GM19328 (cell line): ENCODE results near the gene ELSPBP1.
"Not testable (repeated sequence)": the region's sequence is repeated elsewhere in the genome, so short reads cannot be mapped to it uniquely, and the experiment has no call there.

Experiments used
- ATAC-seq: cut with Tn5 transposase; IDR thresholded peaks from one replicate; pipeline ENCODE4 v1.9.1; 2021; ENCODE audit warnings: mild to moderate bottlenecking, moderate library complexity; ENCODE audit not compliant: unreplicated experiment

The ELSPBP1 gene

GRCh38 chr19:47994209-47994802 is at the start of gene ELSPBP1:
ELSPBP1 (plus strand) TSS chr19:47994632; CDS start chr19:48008668, 14,036 bp downstream.
- ATAC-seq = no peak

- ATAC-seq = not testable (repeated sequence)
Measured at GRCh38 chr19:47949852-47950521, 44.4 kb upstream of the ELSPBP1 start.

- ATAC-seq = not testable (repeated sequence)
Measured at GRCh38 chr19:47952132-47952531, 42.3 kb upstream of the ELSPBP1 start.

GRCh38 chr19:47955936-47956335 is 38.5 kb upstream of the ELSPBP1 start:
- not testable (repeated sequence) for ATAC-seq

DNA sequence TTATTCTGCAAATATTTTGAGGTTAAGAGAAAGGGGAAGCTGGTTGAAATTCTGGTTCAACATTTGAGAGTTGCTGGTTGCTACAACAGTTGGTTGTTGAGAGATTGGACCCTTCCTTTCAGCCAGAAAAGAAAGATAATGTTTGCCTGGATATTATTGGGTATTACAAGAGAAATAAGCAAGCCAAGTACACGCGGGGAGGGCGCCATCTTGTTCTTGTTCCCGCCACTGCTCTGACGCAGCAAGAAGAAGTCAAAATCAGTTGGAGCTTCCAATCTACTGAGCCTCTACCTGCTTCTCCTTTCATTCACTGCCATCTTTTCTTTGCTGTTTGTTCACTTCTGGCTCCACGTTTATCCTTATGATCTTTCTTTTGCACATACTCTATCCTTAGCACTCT is 20.9 kb upstream of the ELSPBP1 start:
- ATAC-seq = no peak

DNA sequence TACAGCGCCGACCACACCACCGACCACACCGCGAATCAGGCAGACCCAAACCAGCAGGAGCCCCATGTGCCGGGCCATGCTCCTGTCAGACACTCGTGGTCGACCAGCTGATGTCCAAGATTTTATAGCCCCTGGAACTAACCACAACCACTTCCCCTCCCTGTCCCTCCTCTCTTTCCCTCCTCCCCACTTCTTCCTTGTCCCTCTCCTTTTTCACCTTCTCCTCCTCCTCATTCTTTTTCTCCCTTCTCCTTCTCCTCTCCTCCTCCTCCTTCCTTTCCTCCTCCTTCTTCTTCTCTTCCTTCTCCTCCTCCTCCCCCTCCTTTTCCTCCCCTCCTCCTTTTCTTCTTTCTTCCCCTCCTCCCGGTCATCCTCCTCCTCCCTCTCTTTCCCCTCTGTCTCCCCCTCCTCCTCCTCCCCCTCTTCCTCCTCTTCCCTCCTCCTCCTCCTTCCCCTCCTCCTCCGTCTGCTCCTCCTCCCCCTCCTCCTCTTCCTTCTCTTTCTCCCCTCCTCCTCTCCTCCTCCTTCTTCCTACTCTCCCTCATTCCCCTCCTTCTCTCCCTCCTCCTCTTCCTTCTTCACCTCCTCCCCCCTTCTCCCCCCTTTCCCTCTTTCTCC is 3.1 kb upstream of the ELSPBP1 start:
- ATAC-seq = no peak

DNA sequence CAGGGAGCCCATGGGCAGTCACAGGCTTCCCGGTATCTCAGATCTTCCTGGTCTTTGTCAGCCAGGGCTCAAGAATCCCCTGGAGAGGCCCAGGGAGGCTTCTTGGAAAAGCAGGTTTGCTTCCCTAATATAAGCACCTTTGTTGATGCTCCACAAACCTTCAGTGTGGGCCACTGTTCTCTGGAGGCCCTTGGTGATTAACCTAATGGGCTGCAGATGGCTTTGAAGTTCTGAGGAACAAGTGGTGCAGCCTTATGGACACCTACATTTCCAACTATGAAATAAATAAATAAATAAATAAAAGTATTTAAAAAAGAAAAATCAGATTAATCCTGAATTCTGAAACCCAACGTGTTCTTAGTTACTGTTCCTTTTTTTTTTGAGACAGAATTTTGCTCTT is 2.4 kb upstream of the ELSPBP1 start, which contains the start of gene BSPH1:
BSPH1 (minus strand) TSS at position 101 of the 400 bp plus-strand sequence; CDS start at position 12, 89 bp downstream.
- no peak for ATAC-seq

- no peak for ATAC-seq
Measured at GRCh38 chr19:47996230-47996727, 1.8 kb downstream of the ELSPBP1 start.

DNA sequence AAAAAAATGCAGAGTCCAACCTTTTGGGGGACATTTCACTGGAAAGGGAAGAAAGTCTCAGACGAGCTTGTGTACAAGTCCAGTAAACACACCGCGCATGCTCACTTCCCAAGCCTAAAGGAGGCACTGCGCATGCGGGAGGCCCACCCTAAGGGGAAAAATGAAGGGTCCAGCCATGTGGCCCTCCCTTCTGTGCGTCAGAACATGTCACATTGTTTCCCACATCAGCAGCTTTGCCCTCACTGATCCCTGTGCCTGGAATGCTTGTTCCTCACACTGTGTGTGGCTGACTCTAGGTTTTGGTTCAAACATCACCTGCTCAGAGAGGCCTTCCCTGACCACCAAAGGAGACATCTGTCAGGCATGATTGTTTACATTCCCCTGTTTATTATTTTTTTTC is 4.4 kb downstream of the ELSPBP1 start:
- no peak for ATAC-seq

DNA sequence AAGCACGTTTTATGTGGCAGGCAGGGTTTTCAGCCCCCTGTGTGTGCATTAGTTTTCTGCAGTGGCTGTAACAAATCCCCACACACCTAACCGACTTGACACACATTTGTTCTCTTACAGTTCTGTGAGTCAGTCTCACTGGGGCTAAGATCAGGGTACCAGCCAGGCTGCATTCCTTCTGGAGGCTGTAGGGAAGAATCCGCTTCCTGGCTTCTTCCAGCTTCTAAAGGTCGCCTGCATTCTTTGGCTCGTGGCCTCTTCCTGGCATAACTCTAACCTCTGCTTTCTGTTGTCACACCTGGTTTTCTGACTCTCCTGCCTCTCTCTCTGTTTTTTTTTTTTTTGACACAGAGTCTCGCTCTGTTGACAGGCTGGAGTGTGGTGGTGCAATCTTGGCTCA is 6.4 kb downstream of the ELSPBP1 start:
- ATAC-seq = no peak

GRCh38 chr19:48004236-48004635 is 9.8 kb downstream of the ELSPBP1 start:
- no peak for ATAC-seq

- no peak for ATAC-seq
Measured at GRCh38 chr19:48006762-48007161, 12.3 kb downstream of the ELSPBP1 start.

DNA sequence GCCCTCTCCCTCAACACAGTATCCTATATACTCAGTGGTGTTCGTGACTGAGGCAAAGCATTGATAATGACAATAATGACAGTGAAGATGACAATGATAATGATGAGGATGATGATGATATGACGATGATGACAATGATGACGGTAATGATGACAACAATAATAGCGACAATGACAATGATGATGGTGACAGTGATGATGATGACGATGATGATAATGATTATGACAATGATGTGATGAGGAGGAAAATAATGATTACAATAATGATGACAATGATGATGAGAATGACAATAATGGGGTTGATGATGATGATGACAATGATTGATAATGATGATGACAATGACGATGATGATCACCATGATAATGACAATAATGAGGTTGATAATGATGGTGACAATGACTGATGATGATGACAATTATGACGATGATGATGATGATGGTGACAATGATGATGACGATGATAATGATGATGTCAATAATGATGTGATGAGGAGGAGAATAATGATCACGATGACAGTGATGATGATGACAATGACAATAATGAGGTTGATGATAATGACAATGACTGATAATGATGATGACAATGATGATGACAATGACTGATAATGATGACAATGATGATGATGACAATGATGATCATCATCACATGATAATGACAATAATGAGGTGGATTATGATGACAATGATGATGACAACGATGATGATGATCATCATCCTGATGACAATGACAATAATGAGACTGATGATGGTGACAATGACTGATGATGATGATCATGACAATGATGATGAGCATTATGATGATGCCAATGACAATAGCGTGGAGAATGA is 16.7 kb downstream of the ELSPBP1 start:
- ATAC-seq = no peak

GRCh38 chr19:48020686-48021085 is 26.3 kb downstream of the ELSPBP1 start:
- ATAC-seq = no peak

DNA sequence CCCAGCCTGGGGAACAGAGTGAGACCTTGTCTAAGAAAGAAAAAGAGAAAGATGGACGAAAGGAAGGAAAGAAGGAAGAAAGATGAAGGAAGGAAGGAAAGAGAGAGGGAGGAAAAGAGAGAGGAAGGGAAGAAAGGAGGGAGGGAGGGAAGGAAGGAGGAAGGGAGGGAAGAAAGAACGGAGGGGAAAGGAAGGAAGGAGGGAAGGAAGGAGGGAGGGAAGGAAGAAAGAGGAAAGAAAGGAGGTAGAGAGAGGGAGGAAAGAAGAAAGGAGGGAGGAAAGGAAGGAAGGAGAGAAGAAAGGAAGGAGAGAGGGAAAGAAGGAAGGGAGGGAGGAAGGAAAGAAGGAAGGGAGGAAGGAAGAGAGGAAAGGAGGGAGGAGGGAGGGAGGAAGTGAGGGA is 28.6 kb downstream of the ELSPBP1 start:
- ATAC-seq = no peak

- no peak for ATAC-seq
Measured at GRCh38 chr19:48023518-48023917, 29.1 kb downstream of the ELSPBP1 start.

GRCh38 chr19:48025480-48025879 is 31.0 kb downstream of the ELSPBP1 start:
- ATAC-seq = no peak

DNA sequence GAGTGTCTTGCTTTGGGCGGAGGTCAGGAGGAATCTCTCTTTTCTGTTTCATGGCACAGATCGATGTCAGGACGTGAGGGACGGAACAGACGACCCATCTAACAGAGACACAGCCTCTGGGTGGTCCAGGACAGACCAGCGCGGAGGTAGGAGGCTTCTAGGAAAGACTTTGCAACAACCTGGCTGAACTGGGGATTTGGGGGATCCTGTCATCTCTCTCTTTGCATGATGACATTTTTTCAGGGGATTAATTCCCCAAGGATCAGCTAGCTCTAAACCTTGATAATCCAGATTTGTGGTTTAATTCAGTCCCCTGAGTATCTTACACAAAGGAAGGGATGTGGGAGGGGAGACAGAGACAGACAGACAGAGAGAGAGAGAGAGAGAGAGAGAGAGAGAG is 35.0 kb downstream of the ELSPBP1 start:
- ATAC-seq = no peak

- ATAC-seq = no peak
Measured at GRCh38 chr19:48030073-48030472, 35.6 kb downstream of the ELSPBP1 start.

GRCh38 chr19:48033604-48034003 is 39.2 kb downstream of the ELSPBP1 start:
- ATAC-seq = no peak

DNA sequence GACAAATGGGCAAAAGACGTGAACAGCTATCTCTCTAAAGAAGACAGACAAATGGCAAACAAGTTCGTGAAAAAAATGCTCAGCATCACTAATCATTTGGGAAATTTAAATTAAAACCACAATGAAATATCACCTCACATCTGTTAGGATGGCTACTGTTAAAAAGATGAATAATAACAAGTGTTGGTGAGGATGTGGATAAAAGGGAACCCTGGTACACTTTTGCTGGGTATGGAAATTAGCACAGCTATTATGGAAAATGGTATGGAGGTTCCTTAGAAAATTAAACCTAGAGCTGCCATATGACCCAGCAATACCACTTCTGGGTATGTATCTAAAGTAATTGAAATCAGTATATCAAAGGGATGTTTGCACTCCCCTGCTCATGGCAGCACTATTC is 42.3 kb downstream of the ELSPBP1 start:
- no peak for ATAC-seq
